Measurements from ENCODE around the gene GABRA1.

DNA sequence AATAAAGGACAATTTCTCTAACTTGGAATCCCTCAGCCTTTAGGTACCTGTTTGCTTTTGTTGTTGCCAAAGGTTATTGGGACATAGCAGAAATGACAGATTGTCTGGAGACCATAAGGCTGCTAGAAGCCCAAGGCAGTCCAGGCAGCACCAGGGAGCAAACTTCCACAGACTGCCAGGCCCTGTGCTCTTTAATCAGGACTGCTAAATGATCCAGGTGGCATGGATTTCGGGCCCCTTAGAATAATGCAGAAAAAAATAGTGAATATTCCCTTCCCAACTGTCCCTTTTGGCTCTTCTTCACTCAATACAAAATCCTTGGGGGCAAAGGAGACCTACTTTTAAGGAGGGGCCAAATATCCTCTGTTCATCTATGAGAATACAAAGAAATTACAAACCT, 73.9 kb downstream of the GABRA1 start:
- TF ChIP-seq EZH2 (IDR thresholded peaks at IDR 0.05), result no peak
- no peak for TF ChIP-seq POLR2AphosphoS5 (IDR thresholded peaks at IDR 0.05; ENCODE audit: borderline replicate concordance, low read depth, low read length)
